NCI-H446 treated with DMSO at 0.1 percent for 48 hours (cell line): ENCODE results near the gene DGCR6.
"Not testable (repeated sequence)": the region's sequence is repeated elsewhere in the genome, so short reads cannot be mapped to it uniquely, and the experiment has no call there.

ENCODE experiments used
- DNase-seq: peaks from one replicate; lab custom pipeline; 2025; lab: John Stamatoyannopoulos, UW

DGCR6 gene

DNA sequence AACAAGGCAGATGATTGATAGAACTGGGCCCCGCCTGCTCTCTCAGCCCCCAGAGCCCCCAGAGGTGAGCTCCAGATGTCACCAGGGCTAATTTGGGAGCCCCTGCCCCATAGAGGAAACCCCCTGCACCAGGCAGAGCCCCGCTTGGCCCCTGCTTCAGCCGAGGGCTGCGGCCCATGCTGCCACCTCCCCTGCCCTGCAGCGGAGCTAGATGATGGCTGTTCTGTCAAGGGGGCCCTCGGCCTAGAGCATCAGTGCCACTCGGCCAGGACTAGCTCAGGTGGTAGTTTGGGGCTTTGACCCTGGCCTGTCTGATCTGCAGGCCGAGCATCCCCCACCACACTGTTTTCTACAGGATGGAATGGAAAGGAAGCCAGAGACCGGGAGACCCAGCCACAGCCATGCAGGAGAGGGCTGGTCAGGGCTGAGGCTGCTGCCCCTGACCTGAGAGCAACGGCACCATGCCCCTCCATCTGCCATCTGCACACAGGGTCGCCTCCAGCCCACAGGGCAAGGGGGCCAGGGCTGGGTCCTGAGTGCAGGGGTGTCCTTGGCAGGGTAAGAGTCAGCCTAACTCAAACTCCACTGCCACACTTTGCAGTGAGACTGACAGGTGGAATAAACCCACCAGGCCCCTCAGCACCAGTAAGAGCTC, 54.2 kb downstream of the DGCR6 start:
- DNase-seq, result not testable (repeated sequence)

DNA sequence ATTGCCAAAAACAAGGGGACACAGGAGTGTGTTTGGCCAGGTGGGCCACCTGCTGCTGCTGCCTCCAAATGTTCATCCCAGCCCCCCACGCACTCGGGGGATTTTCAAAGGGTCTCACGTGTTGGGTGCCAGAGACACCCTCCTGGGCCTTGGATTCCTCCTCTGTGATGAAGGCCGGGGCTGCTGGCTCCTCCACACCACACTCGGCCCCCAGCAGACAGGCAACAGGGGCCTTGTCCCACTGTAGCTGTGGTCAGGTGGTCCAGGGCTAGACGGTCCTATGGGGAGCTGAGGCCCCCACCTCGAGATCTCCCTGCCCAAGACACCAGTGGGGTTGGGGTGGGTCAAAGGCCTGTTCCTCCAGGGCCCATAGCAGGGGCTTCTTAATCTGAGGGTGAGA, 55.1 kb downstream of the DGCR6 start:
- DNase-seq, result not testable (repeated sequence)
